NCI-H1694 (cell line): ENCODE data around the gene ENTHD1.
"Not testable (repeated sequence)": the region's sequence is repeated elsewhere in the genome, so short reads cannot be mapped to it uniquely, and the experiment has no call there.

Experiments used
- DNase-seq: peaks from one replicate; lab custom pipeline; 2025; lab: John Stamatoyannopoulos, UW

The ENTHD1 gene

DNA sequence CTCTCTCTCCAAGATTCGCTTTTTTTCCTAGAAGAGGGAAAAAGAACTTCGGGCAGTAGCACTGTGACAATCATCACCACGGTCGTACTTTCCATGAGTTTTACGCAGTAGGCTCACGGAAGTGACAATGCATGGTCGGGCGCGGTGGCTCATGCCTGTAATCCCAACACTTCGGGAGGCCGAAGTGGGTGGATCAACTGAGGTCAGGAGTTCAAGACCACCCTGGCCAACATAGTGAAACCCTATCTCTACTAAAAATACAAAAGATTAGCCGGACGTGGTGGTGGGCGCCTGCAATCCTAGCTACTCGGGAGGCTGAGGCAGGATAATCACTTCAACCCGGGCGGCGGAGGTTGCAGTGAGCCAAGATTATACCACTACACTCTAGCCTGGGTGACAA is 30.7 kb upstream of the ENTHD1 start:
- no peak for DNase-seq

DNA sequence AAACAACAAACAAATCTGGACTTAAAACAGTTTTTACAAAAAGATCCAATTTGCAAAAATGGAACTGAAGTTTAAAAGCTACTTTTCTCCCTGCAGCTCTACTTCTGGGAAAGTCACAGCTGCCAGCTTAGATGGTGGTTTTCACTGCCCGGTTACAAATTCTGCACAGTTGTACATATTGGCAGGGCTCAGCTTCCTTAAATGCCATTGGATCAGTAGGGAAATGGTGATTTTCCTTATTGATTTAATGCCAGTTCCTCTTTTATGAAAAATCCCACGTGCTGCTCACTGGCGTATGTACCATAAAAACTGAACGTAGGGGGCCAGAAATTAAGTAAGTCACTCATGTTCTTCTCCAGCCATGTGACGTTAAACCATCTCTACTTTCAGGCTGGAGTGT is 30.1 kb upstream of the ENTHD1 start:
- no peak for DNase-seq

DNA sequence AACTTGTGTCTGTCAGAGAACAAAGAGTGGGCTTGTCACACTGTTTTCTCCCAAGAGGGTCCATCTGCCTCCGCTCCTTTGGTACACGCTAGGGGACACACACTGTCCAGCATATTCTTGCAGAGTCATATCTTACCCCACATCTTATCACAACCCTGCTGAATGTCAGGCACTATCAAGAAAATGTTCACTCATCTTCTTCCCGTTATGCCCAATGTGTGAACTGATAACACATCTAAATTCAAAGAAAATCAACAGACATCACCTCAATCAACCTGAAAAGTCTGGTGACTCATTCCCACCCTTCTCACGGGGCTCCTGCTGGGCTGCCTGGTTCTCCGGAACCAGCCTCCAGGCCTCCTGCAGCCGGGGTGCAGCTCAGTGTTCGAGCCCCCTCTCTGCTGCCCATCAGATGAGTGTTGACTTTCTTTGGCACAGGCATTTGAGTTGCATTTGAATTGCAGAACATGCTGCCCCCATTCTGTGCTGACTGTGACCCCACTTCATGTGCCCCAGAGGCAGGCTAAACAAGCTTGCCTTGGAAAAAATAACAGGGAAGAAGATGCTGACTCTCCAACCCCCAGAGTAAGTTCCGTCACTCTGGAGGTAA is 26.7 kb upstream of the ENTHD1 start:
- DNase-seq, result no peak

DNA sequence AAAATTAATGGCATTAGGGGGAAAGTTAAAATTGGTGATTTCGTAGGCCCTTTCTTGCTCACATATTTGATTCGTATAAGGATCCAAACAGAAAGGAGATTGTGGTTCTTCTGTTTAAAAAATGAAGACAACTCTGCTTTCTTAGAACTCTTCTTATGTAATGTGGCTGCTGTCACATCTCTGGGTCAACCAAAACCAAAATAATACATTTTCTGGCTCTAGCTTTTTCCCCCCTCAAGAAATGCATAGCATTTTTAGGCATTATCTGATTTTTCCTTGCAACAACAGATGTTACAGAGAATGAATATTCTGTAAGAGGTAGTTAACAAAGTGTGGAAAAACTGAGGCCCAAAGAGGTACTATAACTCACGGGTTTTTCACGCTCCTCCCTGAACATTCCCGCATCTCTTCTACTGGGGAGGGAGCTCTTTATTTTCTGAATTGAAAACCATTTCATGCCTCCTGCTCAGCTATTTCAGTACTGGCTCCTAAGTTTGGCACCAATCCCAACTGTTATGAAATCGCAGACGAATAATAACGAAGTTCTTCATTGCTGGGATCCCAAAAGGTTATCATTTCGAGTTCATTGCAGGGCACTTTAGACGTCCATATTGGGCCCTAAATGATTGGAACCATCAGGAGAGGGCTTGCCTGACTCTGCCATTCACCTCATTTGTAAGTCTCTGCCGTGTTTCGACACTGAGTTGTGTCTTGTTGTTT is 24.4 kb upstream of the ENTHD1 start:
- DNase-seq, result peak; percentile 62

DNA sequence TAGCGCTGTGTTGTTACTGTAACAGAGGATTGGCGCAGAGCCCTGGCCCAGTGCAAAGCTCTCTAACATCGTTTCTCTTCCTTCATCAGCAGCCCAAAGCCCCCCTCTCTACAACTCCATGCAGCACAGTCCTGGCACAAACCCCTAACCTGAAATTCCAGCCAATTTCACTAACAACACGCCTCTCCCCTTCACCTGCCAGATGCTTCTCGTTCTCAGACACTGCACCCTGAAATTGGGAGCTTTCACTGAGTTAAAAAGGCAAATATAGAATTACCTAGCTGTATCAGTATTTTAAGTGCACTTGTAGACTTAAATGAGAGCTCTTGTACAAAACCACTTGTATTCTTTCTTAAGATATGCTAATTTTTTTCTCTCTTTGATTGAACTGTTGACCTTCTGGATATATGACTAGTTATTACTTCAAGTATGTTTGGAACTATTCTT is 23.7 kb upstream of the ENTHD1 start:
- DNase-seq, result peak; percentile 73

DNA sequence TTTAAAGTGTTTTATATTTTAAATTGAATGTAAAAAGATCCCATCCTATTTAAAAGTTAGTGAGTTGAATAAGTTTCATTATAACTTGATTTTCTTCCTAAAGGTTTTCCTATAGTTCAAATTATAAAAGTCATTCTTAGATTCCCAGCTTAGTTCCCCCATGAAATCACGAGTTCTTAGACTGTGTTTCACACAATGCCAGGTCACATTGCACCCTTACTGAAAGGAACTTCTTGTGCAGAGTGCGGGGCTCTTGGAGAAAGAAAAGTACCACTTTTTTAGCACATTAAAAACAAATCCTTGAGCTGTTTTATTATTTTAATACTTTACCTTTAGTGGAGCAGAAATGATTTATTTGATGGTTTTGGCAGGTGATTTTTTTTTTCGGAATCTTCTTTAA is 22.9 kb upstream of the ENTHD1 start:
- DNase-seq, result no peak

DNA sequence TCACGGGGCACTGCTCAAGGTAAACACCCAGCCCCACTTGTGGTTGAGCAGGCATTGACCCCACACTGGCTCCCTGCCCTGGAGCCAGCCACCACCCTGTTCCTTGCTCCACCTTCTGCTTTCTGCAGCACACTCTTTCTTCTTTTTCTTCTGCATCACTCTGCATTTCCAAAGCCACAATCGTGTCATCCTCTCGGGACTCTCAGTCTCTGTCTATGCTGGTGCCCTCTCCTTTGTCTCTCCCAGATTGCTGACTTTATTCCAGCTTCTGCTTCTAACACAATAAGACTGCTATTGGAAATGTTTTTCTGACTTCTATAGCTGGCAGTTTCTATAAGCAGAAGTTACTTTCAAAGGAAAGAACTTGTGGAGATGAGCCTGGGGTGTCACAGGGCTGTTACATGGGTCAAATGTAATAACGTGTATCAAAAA is 21.8 kb upstream of the ENTHD1 start:
- no peak for DNase-seq

DNA sequence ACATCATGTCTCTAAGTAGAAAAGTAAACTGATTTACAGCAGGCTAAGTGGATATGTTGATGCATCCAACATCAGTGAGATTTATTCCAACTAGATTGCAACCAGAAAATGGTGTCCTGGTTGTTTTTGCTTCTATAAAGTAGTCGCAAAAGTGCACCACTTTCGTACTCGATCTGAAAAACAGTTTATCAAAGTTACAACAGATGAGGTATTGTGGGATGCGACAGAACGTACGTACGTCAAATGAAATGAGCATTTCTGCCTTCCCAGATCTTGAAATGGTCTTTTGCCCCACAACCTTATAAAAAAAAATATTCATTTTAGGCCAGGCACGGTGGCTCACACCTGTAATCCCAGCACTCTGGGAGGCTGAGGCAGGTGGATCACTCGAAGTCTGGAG is 21.0 kb upstream of the ENTHD1 start:
- DNase-seq, result no peak

DNA sequence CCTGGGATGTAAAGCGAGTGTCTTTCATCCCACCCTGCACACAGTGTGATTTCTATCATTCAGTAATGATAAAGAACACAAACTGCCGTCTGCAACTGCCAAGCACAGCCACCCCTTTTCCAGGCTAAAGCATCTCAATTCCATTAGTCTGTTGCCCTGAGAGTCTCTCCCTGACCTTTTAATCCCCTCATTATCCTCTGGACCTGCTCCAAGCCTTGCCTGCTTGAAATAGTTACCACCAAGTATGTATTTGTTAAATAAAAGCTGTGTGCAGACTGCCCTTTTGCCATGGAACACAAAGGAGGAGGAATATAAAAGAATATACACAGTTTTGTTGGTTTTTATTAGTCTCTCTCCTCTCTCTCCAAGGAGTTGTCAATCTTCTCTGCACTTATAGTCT is 20.3 kb upstream of the ENTHD1 start:
- DNase-seq, result no peak

DNA sequence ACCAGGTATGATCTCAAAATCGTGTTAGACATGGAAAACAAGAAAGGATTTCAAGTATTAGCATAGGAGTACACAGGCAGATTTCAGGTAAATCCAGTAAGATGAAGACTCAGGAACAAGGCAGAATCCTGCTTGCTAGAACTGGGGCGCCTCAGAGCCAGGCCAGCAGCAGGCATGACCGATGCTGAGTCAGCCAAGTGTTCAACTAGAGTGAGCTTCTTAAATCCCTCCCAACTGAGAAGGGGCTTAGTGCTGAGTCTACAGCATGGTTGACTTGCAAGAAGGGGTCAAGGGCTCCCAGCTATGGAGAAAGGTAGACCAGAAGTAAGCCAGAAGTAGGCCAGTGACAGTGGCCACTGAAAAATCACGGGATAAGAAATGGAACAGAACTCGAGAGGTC is 19.8 kb upstream of the ENTHD1 start:
- DNase-seq, result no peak

DNA sequence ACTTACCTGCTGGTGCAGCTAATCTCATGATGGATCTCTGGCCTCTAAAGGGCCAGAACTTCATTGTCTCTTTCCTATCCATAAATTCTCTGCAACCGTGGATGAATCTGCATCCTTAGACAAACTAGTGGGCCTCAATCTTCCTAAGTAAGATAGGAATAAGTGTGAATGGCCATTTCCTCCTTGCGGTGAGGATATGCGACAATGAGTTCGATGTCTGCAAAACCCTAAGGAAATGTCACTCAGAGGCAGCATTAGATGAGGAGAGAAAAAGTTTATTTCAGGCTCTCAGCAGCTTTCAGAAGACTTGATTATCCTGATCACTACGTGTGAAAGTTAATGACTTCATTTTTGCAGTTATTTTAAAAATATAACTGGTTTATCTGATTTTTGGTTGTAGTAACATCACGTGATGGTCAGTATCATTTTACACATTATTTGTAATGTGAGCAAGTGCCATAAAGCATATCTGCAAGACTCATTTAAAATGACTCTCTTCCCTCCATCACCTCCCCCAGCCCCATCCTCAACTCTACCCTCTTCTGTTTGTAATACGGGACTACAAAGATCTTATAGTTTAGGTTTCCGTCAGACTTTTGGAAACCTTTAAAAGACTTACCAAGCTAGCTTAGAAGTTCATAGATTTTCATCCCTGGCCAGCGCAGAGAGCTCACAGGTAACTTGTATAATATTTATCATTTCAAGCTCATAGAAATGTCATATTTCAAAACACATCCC is 17.5 kb upstream of the ENTHD1 start:
- DNase-seq, result no peak

DNA sequence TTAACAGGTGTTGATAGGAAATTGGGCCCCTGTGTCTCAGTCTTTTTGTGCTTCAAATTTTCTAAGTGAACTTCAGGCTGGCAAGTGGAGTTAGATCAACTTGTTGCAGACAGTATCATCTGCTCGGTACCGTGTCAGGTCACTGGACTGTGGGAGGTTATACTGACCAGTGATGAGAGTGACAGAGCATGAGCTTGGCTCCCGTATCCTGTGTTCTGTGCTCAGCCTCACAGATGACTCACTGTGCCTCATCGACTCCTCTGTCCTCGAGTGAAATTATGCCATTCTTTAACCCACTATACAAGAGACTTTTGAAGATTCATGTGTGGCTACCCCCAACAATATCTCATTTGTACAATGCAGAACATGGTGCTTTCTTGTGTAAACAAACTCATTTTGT is 15.2 kb upstream of the ENTHD1 start:
- no peak for DNase-seq

DNA sequence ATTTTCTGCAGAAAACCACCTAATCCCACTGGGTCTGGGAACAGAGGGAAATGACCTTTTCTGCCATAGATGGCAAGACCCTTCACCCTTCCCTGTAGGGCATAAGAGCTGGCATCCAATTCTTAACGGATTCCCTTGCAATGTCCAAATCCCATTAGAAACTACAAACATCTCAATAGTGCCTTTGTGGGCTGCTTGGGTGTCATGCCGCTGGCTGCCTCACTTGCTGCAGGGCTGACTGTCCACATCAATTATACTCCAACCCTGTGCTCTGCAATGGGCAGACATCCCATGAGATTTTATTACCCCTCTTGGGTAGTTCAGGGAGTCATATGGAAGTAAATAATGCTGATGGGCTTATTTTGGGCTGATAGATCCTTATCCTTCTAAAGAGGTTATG is 14.6 kb upstream of the ENTHD1 start:
- DNase-seq, result no peak

DNA sequence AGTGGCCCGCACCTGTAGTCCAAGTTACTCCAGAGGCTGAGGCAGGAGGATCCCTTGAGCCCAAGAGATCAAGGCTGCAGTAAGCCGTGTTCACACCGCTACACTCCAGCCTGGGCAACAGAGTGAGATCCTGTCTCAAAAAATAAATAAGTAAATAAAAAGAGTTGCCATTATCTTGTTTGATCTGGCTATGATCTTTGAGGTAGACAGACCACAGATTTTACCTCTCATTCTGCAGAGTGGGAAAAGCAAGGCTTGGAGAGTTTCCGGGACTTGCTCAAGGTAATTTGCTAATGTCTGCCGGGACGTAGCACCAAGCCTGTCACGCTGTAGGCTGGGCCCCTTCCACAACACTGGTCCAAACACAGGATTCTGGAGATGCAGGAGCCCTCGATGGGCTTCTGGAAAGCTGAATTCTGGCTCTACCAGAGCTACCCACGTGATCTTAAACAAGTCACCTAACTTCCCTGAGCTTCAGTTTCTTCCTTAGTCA is 14.1 kb upstream of the ENTHD1 start:
- no peak for DNase-seq

DNA sequence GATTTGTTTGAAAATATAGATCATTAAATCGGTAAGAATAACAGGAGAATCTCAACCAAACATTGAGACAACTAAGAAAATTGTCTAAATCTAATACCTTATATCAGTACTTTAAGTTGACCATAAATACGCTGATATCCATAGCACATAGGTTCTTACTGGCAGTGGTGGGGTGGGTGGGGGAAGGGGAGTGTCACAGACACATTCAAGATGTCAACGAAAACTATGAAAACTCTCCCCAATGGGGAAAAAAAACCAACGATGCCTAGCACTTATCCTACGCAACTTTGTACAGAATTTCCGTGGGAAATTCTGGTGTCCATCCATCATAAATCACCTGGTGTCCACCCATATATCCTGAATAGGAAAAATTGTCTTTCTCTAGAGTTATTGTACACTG is 13.5 kb upstream of the ENTHD1 start:
- DNase-seq, result no peak

DNA sequence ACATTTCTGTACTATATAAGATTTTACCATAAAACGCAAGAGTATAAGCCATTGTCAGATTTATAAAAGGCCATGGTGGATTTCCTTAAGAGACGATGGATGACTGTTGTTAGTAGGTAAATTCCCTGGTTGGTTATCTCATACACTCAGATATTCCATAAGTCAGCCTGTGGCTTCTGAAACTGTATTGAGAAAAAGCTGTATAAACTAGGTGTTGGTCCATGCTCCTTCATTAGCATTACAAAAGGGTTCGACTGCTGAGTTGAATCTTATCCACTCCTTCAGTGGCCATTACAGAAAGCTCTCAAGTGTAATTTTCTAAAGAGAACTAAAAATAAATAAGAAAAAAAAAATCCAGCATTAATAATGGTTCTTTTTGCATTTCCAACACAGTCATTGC is 12.6 kb upstream of the ENTHD1 start:
- DNase-seq, result no peak

DNA sequence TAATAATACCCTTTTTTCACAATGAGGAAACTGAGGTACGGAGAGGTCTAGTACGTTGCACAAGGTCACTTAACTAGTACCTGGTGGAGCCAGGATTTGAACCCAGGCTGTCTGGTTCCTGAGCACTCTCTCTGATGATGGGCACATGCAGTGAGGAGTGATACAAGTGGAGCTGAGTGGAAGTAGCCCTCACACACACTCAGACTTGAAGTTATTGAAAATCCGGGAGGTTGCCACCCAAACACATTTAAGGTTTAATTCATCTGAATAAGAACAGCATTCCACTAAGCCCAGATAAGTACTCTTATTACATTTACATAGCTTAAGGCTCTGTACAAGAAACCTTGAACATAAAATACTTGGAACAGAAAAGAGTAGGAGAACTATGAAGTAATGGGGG is 12.1 kb upstream of the ENTHD1 start:
- DNase-seq, result no peak

DNA sequence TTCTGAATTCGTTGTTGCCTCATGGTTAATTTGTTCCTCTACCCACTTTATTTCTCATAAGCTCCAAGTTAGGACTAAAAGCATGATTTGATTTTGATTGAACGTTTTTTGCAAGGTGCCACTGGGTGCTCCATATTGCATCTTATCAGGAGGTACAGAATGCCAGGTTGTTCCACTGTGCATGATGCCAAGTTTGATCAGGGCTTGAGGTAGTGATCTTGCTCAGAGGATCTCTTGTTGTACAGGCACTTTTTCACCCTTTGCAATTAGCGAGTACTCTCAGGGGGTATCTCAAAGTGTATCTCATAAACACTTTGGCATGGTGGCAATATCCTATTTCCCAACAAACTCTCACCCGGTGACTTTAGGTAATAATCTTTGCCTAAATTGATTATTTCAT is 11.3 kb upstream of the ENTHD1 start:
- no peak for DNase-seq

DNA sequence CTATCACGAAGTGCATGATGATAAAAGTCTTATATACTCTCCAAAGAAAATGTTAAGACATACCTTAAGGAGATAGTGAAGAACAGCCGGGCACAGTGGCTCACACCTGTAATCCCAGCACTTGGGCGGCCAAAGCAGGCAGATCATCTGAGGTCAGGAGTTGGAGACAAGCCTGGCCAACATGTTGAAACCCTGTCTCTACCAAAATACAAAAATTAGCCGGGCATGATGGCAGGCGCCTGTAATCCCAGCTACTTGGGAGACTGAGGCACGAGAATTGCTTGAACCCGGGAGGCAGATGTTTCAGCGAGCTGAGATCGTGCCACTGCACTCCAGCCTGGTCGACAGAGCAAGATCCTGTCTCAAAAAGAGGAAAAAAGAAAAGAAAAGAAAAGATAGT is 10.5 kb upstream of the ENTHD1 start:
- DNase-seq, result not testable (repeated sequence)

DNA sequence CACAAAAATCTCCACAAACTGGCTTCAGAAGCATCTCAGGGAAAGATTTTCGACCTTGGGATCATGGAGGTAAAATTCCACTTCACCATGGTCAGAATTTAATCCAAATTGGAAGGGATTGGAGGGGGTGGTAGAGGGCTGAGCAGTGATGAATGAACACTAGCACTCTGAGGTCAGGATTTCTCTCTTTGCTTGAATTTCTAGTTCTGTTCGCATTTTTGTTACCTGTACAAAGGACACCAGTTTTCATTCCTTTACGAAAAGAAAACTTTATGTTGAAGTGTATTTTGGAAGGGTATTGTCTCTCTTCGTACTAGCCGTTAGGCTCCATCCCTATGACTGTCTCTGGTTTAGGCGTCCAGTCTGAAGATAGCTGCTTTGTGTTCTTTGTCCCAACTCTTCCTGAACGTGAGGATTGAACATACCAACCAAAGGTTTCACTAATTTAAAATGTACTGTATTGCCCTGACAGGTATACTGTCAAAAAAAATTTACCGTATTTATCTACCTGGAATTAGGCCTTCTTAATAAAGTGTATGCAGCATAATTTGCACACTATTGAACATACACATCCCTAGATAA is 8.1 kb upstream of the ENTHD1 start:
- DNase-seq, result no peak

DNA sequence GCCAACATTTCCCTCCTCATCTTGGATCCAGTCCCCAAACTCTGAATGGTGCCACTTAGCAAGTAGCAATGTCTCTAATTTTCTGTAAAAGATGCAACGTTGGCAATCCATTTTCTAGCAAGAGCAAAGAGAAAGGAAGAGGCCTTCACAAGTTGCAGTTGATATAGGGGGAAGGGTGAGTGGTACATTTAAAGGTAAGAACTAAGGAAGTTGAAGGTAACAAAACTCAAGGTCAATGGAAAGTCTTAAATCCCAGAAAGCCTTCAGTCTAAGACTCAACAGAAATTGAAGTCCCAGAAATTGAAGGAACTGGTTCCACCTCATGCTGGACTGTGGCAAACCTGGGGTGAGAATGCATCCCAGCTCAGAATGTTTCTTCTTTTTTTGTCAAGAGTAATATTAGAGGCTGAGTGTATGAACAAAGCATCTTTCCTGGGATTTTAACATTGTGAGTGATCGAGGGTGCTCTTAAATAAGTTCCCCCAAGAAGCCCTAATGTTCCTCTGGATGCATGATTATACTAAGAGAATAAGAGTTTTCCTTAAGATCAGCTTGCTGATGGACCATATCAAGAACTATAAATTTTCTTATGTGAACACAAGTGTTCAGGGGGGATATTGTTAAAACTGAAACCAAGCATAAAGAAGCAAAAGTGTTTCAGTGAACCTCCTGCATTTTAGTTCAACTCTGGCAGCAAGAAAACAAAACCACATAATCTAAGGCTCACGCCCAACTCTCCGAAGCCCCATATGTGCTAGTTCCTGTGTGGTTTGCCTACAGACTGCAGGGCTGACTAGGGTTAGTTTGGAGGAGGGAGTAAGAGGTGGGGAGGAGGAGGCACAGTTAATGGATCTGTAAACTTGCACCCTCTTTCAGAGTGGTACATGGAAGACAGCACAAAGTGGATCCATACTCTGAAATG is 7.0 kb upstream of the ENTHD1 start, which contains the start of gene GRAP2:
GRAP2 (plus strand) TSS at position 779 of the 922 bp plus-strand sequence. CDS start 46,023 bp downstream, outside the sequence.
- no peak for DNase-seq

DNA sequence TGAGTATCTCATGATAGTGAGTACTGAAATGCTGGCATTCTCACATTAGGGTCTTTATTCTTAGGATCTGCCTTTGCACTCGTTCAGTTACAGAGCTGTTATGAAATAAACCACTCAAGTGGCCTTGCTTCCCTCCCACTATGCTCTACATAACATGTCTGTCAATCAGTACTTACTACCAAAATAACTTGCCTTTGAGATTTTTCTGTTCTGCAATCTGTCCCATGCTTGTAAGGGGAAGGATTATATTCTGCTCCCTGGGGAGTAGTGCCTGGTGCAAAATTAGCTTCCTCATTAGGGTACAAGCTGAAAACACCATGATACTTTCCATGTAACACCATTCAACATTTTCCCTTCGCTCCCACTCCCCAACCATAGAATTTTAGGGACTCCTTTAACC is 5.4 kb upstream of the ENTHD1 start:
- no peak for DNase-seq
